OCI-LY7 (cell line): Measurements from ENCODE around the gene MIER1. TPM values are rescaled to one million over a fixed set of nuclear protein-coding genes. Genes with fewer than 3 reads are reported as not detected.

ENCODE experiments used
- BruUV-seq: library from RNA; stranded (reverse); fragments of 400-500 nt; replicated peaks from 2 replicates; lab custom pipeline; 2021; lab: Mats Ljungman, UMichigan
- CTCF ChIA-PET: fragments of 300-600 bp; sonication (Branson Sonifier 250); formaldehyde crosslinking; loops from one replicate; lab custom pipeline; 2022; ENCODE audit warnings: antibody characterized with exemption; ENCODE audit not compliant: unreplicated experiment; lab: Charles Lee
- POLR2A ChIA-PET: fragments of 300-600 bp; sonication (Branson Sonifier 250); formaldehyde crosslinking; loops from one replicate; lab custom pipeline; 2022; ENCODE audit warnings: antibody characterized with exemption; lab: Charles Lee
- DNase-seq: peaks from one replicate; pipeline ENCODE4 v3.0.0-alpha.2; 2015; ENCODE audit warnings: low spot score
- H2AFZ ChIP-seq: fragments of 200-600 bp; sonication (generic), shearing (Covaris generic); 2 replicates; pipeline ENCODE4 v1.6.1; 2014; ENCODE audit warnings: mild to moderate bottlenecking, antibody characterized with exemption, low read length, moderate library complexity
- H3K27ac ChIP-seq: fragments of 200-600 bp; sonication (generic); 2 replicates; pipeline ENCODE4 v1.5.1; 2014; ENCODE audit warnings: mixed run types, low read depth, mild to moderate bottlenecking, moderate library complexity, low read length, inconsistent platforms; ENCODE audit not compliant: poor library complexity, severe bottlenecking
- H3K36me3 ChIP-seq: fragments of 200-600 bp; sonication (generic); 2 replicates; pipeline ENCODE4 v1.6.1; 2014; ENCODE audit warnings: mild to moderate bottlenecking, antibody characterized with exemption, low read length, moderate library complexity, mixed read lengths; ENCODE audit not compliant: insufficient read depth
- H3K4me1 ChIP-seq: fragments of 200-600 bp; sonication (generic); 2 replicates; pipeline ENCODE4 v1.5.1; 2014; ENCODE audit warnings: mild to moderate bottlenecking, low read length; ENCODE audit not compliant: insufficient read depth, poor library complexity, severe bottlenecking
- H3K4me2 ChIP-seq: fragments of 200-600 bp; sonication (generic); 2 replicates; pipeline ENCODE4 v1.6.1; 2014; ENCODE audit warnings: mild to moderate bottlenecking, low read length
- H3K4me3 ChIP-seq: fragments of 200-600 bp; sonication (generic); 2 replicates; pipeline ENCODE4 v1.5.1; 2014; ENCODE audit warnings: mild to moderate bottlenecking, low read depth, low read length; ENCODE audit not compliant: poor library complexity, severe bottlenecking
- H3K79me2 ChIP-seq: fragments of 200-600 bp; sonication (generic); 2 replicates; pipeline ENCODE4 v1.6.1; 2016; ENCODE audit warnings: low read depth, mild to moderate bottlenecking, low read length, moderate library complexity, mixed read lengths; ENCODE audit not compliant: insufficient read depth
- H3K9me2 ChIP-seq: fragments of 200-600 bp; sonication (generic); 2 replicates; pipeline ENCODE4 v1.6.1; 2016; ENCODE audit warnings: mild to moderate bottlenecking, low read length, mixed read lengths; ENCODE audit not compliant: insufficient read depth
- H3K9me3 ChIP-seq: fragments of 200-600 bp; sonication (generic); 2 replicates; pipeline ENCODE4 v1.6.1; 2014; ENCODE audit warnings: mild to moderate bottlenecking, mixed run types, low read length, mixed read lengths
- H4K20me1 ChIP-seq: fragments of 200-600 bp; sonication (generic); 2 replicates; pipeline ENCODE4 v1.6.1; 2014; ENCODE audit warnings: mild to moderate bottlenecking, antibody characterized with exemption, low read length, moderate library complexity, mixed read lengths; ENCODE audit not compliant: insufficient read depth
- EZH2phosphoT487 ChIP-seq: fragments of 200-600 bp; sonication (generic); IDR thresholded peaks from 2 replicates; pipeline ENCODE4 v1.6.1; 2018; ENCODE audit warnings: low read depth, borderline replicate concordance, mild to moderate bottlenecking, mixed run types, antibody characterized with exemption, low read length, moderate library complexity, mixed read lengths
- intact Hi-C: fragments of 100-400 bp; cut with micrococcal nuclease; formaldehyde crosslinking; loops from one replicate; pipeline ENCODE4 v1.10.0; 2022; ENCODE audit not compliant: unreplicated experiment
- total RNA-seq, 2 experiments: library from RNA; depleted of rRNA in 1 of 2; stranded (reverse); fragments of >200 nt in 1 of 2; shearing (Covaris generic) in 1 of 2; gene quantifications; 2 replicates each; pipeline ENCODE4 v1.2.3, GENCODE V29; 2014 to 2022
- TF ChIP-seq, protein P1 (sequence below): fragments of 200-600 bp; sonication (generic); conservative IDR thresholded peaks from 2 replicates; pipeline ENCODE4 v1.5.1; 2014; ENCODE audit warnings: mild to moderate bottlenecking, antibody characterized with exemption, low read length, moderate library complexity, mixed read lengths

MIER1 gene
- total RNA-seq, 2 experiments from 2014 or later = 24.4 to 45.9 TPM

DNA sequence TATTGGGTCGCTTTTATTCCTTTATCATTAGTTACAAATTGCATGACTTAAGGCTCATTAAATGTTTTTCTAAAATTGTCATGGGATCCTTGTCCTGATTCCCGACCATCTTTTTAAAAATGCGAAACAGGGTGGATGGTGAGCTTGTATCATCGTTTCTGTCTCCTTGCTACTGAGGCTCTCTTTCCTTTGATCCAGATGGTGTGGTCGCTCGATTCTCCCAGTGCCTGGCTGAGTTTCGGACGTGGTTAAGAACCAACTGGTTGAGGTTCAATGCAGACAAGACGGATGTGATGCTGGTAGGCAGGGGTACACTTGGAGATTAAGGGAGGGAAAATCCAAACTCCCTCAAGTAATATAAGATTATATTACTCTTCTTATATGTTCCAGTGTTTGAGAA lies 1.2 kb downstream of the MIER1 start:
- CTCF ChIA-PET = interaction anchor here (0.6 kb wide), 1 partner anchor 114 kb away, joined by 3 read pairs; no protein-coding TSS in a partner anchor
- POLR2A ChIA-PET = interaction anchor here (1.3 to 2.1 kb wide), 8 partner anchors 8 to 506 kb away, joined by 4 to 9 read pairs (median 6); no protein-coding TSS in a partner anchor

DNA sequence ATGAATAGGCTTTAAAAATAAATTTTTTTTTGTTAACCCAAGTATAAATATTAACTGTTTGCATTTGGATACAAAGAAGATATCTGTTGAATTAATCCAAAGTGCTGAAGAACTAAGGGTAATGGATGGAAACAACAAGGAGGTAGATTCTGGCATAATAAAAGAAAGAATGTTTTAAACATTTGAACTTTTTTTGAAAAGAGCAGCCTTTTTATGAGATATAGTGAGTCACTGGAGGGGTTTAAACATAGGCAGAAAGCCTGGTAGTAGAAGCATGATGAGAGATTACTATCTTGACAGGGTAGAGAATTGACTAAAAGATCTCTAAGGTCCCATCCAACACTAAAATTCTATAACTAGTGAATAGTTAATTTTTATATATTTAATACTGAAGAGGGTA lies 2.7 kb downstream of the MIER1 start:
- intact Hi-C loops = loop anchor here (10.0 kb wide), 1 partner anchor 757 kb away; the partner anchor contains the start of gene GADD45A
- Histone ChIP-seq H3K27ac (peak overlapping the region; percentile 15), H3K36me3 (peaks cover 43% of the 10 kb centered on the region), H3K9me3 (no peaks in the 10 kb centered on the region), H3K4me3 (peak overlapping the region; percentile 96), H3K9me2 (no peaks in the 10 kb centered on the region), H3K4me1 (peaks cover 47% of the 10 kb centered on the region), H2AFZ (no peak overlapping the region), H4K20me1 (peaks cover 10% of the 10 kb centered on the region; the same call in 1 of the 2 replicates), H3K4me2 (peak overlapping the region; percentile 81), H3K79me2 (peaks cover 88% of the 10 kb centered on the region)
- ChIA-PET POLR2A (interaction anchor here (0.6 to 1.2 kb wide), 5 partner anchors 40 to 187 kb away, joined by 3 to 7 read pairs (median 3); no protein-coding TSS in a partner anchor), CTCF (no interaction called here)
- BruUV-seq = no TSS peak
- DNase-seq = no peak
- TF ChIP-seq, protein P1, sequence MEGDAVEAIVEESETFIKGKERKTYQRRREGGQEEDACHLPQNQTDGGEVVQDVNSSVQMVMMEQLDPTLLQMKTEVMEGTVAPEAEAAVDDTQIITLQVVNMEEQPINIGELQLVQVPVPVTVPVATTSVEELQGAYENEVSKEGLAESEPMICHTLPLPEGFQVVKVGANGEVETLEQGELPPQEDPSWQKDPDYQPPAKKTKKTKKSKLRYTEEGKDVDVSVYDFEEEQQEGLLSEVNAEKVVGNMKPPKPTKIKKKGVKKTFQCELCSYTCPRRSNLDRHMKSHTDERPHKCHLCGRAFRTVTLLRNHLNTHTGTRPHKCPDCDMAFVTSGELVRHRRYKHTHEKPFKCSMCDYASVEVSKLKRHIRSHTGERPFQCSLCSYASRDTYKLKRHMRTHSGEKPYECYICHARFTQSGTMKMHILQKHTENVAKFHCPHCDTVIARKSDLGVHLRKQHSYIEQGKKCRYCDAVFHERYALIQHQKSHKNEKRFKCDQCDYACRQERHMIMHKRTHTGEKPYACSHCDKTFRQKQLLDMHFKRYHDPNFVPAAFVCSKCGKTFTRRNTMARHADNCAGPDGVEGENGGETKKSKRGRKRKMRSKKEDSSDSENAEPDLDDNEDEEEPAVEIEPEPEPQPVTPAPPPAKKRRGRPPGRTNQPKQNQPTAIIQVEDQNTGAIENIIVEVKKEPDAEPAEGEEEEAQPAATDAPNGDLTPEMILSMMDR = no peak
- no peak for TF ChIP-seq EZH2phosphoT487

More for the DNA sequence above, 1.2 kb downstream of the MIER1 start:
- H4K20me1 ChIP-seq = no peaks in the 10 kb centered on the region; the same call in 1 of the 2 replicates
- DNase-seq = peak; percentile 51
- H3K4me3 ChIP-seq = peak overlapping the region; percentile 96
- intact Hi-C loops = loop anchor here (10.0 kb wide), 1 partner anchor 759 kb away; the partner anchor contains the start of gene GADD45A
- peaks cover 4% of the 10 kb centered on the region for H3K9me3 ChIP-seq
- H3K27ac ChIP-seq = peak overlapping the region; percentile 70
- H2AFZ ChIP-seq = no peak overlapping the region; the same call in 1 of the 2 replicates
- BruUV-seq = no TSS peak
- peaks cover 45% of the 10 kb centered on the region for H3K4me1 ChIP-seq
- peaks cover 53% of the 10 kb centered on the region for H3K36me3 ChIP-seq
- no peaks in the 10 kb centered on the region for H3K9me2 ChIP-seq
- H3K79me2 ChIP-seq = peaks cover 80% of the 10 kb centered on the region
- peak overlapping the region; percentile 81 for H3K4me2 ChIP-seq
- TF ChIP-seq, protein P1 = no peak
- no peak for TF ChIP-seq EZH2phosphoT487

DNA sequence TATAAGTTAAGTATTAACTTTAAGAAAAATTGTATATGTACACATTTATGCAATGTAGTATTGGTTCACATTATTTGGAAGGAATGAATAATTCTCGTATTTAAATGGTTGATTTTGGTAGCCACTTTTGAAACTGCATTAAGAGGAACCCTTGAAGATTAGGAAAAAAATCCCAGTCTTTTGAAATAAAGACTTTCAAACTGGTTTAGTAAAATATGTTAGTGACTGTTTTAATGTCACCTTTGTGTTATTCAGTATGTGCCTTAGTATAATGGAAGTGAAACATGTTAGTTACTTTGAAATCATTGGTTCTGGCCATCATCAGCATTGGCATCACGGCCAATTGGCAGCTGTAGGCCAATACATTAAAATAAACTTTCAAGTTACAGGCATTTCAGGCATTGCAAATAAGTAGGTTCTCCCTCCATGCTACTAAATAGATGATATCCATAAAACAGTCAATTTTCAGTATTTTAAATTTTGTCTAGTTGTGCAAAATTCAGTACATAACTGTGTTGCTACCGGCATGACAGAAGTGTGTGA lies 4.4 kb downstream of the MIER1 start:
- Histone ChIP-seq H3K9me3 (no peaks in the 10 kb centered on the region), H3K4me3 (peak overlapping the region; percentile 98), H3K4me1 (peaks cover 50% of the 10 kb centered on the region), H4K20me1 (peaks cover 23% of the 10 kb centered on the region; the same call in 1 of the 2 replicates), H3K79me2 (peaks cover 88% of the 10 kb centered on the region), H3K9me2 (no peaks in the 10 kb centered on the region), H2AFZ (no peak overlapping the region), H3K36me3 (peaks cover 52% of the 10 kb centered on the region), H3K4me2 (peak overlapping the region; percentile 81), H3K27ac (peak overlapping the region; percentile 48)
- BruUV-seq = no TSS peak
- intact Hi-C loops = loop anchor here (1.0 to 10.0 kb wide), 2 partner anchors 220 to 756 kb away; partner anchors contain the start of gene GADD45A
- ChIA-PET CTCF (no interaction called here), POLR2A (no interaction called here)
- DNase-seq = peak; percentile 21
- TF ChIP-seq EZH2phosphoT487 = no peak
- TF ChIP-seq, protein P1 = no peak
